A673 (cell line): ENCODE measurements around the gene ANKRD1. TPM values are rescaled to one million over a fixed set of nuclear protein-coding genes. Genes with fewer than 3 reads are reported as not detected.
"Not testable (repeated sequence)": the region's sequence is repeated elsewhere in the genome, so short reads cannot be mapped to it uniquely, and the experiment has no call there.

Source experiments
- BruUV-seq: library from RNA; stranded (reverse); fragments of 400-500 nt; replicated peaks from 2 replicates; lab custom pipeline; 2021; lab: Mats Ljungman, UMichigan
- CTCF ChIA-PET: fragments of 300-600 bp; sonication (Branson Sonifier 250); formaldehyde crosslinking; loops from one replicate; lab custom pipeline; 2022; ENCODE audit warnings: antibody characterized with exemption; lab: Charles Lee
- POLR2A ChIA-PET: fragments of 300-600 bp; sonication (Branson Sonifier 250); formaldehyde crosslinking; loops from one replicate; lab custom pipeline; 2022; ENCODE audit warnings: antibody characterized with exemption; ENCODE audit not compliant: low non-redundant PET; lab: Charles Lee
- DNase-seq: peaks from one replicate; pipeline ENCODE4 v3.0.0-alpha.2; 2015; ENCODE audit warnings: low spot score
- H3K27ac ChIP-seq: fragments of 200-600 bp; sonication (generic); 2 replicates; pipeline ENCODE4 v1.5.1; 2016; ENCODE audit warnings: mixed run types, low read depth, mild to moderate bottlenecking, mixed read lengths, antibody characterized with exemption, low read length; ENCODE audit not compliant: poor library complexity, severe bottlenecking
- H3K27me3 ChIP-seq: fragments of 200-600 bp; sonication (generic); replicated peaks from 2 replicates; pipeline ENCODE4 v1.6.1; 2017; ENCODE audit warnings: mixed run types, low read depth, mild to moderate bottlenecking, mixed read lengths, antibody characterized with exemption, low read length; ENCODE audit not compliant: insufficient read depth, poor library complexity
- H3K36me3 ChIP-seq: fragments of 200-600 bp; sonication (generic); 2 replicates; pipeline ENCODE4 v1.6.1; 2016; ENCODE audit warnings: mixed run types, mild to moderate bottlenecking, mixed read lengths, antibody characterized with exemption, low read length; ENCODE audit not compliant: insufficient read depth, poor library complexity, severe bottlenecking
- H3K4me1 ChIP-seq: fragments of 200-600 bp; sonication (generic); 2 replicates; pipeline ENCODE4 v1.6.1; 2017; ENCODE audit warnings: mixed run types, mild to moderate bottlenecking, mixed read lengths, antibody characterized with exemption, low read length; ENCODE audit not compliant: insufficient read depth, poor library complexity, severe bottlenecking
- H3K4me3 ChIP-seq: fragments of 200-600 bp; sonication (generic); 2 replicates; pipeline ENCODE4 v1.5.1; 2016; ENCODE audit warnings: low read depth, mixed run types, mild to moderate bottlenecking, mixed read lengths, low read length; ENCODE audit not compliant: poor library complexity, severe bottlenecking
- H3K9me3 ChIP-seq: fragments of 200-600 bp; sonication (generic); 2 replicates; pipeline ENCODE4 v1.6.1; 2016; ENCODE audit warnings: mixed run types, low read depth, mild to moderate bottlenecking, mixed read lengths, antibody characterized with exemption, low read length; ENCODE audit not compliant: poor library complexity, severe bottlenecking
- CTCF ChIP-seq: fragments of 300-800, 200-600 bp; sonication (generic); conservative IDR thresholded peaks from 2 replicates; pipeline ENCODE4 v1.5.1; 2017; ENCODE audit warnings: low read depth, mild to moderate bottlenecking, antibody characterized with exemption, low read length, moderate library complexity, mixed read lengths
- EZH2 ChIP-seq: fragments of 200-600 bp; sonication (generic); IDR thresholded peaks from 2 replicates; pipeline ENCODE4 v1.6.1; 2017; ENCODE audit warnings: borderline replicate concordance, low read depth, mild to moderate bottlenecking, mixed read lengths, antibody characterized with exemption, low read length; ENCODE audit not compliant: poor library complexity, severe bottlenecking
- intact Hi-C: fragments of 100-400 bp; cut with micrococcal nuclease; formaldehyde crosslinking; loops from one replicate; pipeline ENCODE4 v1.10.0; 2022; ENCODE audit not compliant: unreplicated experiment
- total RNA-seq: library from RNA; stranded (reverse); gene quantifications from 2 replicates; pipeline ENCODE4 v1.2.3, GENCODE V29; 2021

Gene ANKRD1
- total RNA-seq, 1 experiment from 2014 or later, result not detected

- Histone ChIP-seq H3K4me3 (no peak overlapping the region), H3K27ac (no peak overlapping the region), H3K27me3 (peaks cover 4% of the 10 kb centered on the region), H3K4me1 (no peaks in the 10 kb centered on the region), H3K36me3 (no peaks in the 10 kb centered on the region), H3K9me3 (no peaks in the 10 kb centered on the region)
- ChIA-PET CTCF (no interaction called here), POLR2A (no interaction called here)
- no peak for DNase-seq
- BruUV-seq, result no TSS peak
- no peak for TF ChIP-seq CTCF
- no peak for TF ChIP-seq EZH2
- intact Hi-C loops, result no loop called here
These were observed 26.4 kb upstream of the ANKRD1 start for GRCh38 chr10:90947030-90947960.

- no peak for DNase-seq
- H3K4me3 ChIP-seq, result no peak overlapping the region
- H3K9me3 ChIP-seq, result no peaks in the 10 kb centered on the region
- H3K27me3 ChIP-seq, result no peaks in the 10 kb centered on the region
- H3K36me3 ChIP-seq, result no peaks in the 10 kb centered on the region
- ChIA-PET CTCF (no interaction called here), POLR2A (no interaction called here)
- TF ChIP-seq EZH2 (no peak), CTCF (no peak)
- H3K4me1 ChIP-seq, result no peaks in the 10 kb centered on the region
- intact Hi-C loops, result no loop called here
- BruUV-seq, result no TSS peak
- H3K27ac ChIP-seq, result no peak overlapping the region
These were observed 24.7 kb upstream of the ANKRD1 start for GRCh38 chr10:90945491-90946070.

GRCh38 chr10:90944749-90945148, 23.9 kb upstream of the ANKRD1 start:
- intact Hi-C loops, result no loop called here
- Histone ChIP-seq H3K4me1 (no peaks in the 10 kb centered on the region), H3K9me3 (no peaks in the 10 kb centered on the region), H3K27me3 (no peaks in the 10 kb centered on the region), H3K36me3 (no peaks in the 10 kb centered on the region), H3K4me3 (no peak overlapping the region), H3K27ac (no peak overlapping the region)
- no peak for DNase-seq
- CTCF ChIA-PET, result no interaction called here
- POLR2A ChIA-PET, result no interaction called here
- TF ChIP-seq CTCF (no peak), EZH2 (no peak)
- BruUV-seq, result no TSS peak

GRCh38 chr10:90942980-90943379, 22.1 kb upstream of the ANKRD1 start:
- H3K9me3 ChIP-seq, DNase-seq, CTCF ChIA-PET, H3K27ac ChIP-seq, intact Hi-C loops, BruUV-seq, POLR2A ChIA-PET, H3K36me3 ChIP-seq, H3K27me3 ChIP-seq, H3K4me1 ChIP-seq, H3K4me3 ChIP-seq: not testable (repeated sequence)
